Fibroblast of lung (primary cell): ENCODE data around the gene CFAP53. TPM values are rescaled to one million over a fixed set of nuclear protein-coding genes. Genes with fewer than 3 reads are reported as not detected.

Source experiments
- DNase-seq, 2 donors: peaks; one replicate each; pipeline versions ENCODE4 v3.0.0 to v3.0.0-alpha.2; 2010; ENCODE audit warnings: low read depth in 2 of 2
- H2AFZ ChIP-seq: 2 replicates; pipeline ENCODE4 v1.5.1; 2012; ENCODE audit warnings: low read length, control low read depth, inconsistent platforms
- H3K27ac ChIP-seq: 2 replicates; pipeline ENCODE4 v1.5.1; 2011; ENCODE audit warnings: low read length, control low read depth; ENCODE audit not compliant: insufficient read depth
- H3K27me3 ChIP-seq: 2 replicates; pipeline ENCODE4 v1.5.1; 2011; ENCODE audit warnings: mild to moderate bottlenecking, low read length; ENCODE audit not compliant: control insufficient read depth, insufficient read depth
- H3K36me3 ChIP-seq: 2 replicates; pipeline ENCODE4 v1.5.1; 2011; ENCODE audit warnings: low read length; ENCODE audit not compliant: control insufficient read depth, insufficient read depth
- H3K4me1 ChIP-seq: 2 replicates; pipeline ENCODE4 v1.5.1; 2011; ENCODE audit warnings: low read length; ENCODE audit not compliant: control insufficient read depth, insufficient read depth; ENCODE audit errors: extremely low read depth
- H3K4me2 ChIP-seq: 2 replicates; pipeline ENCODE4 v1.5.1; 2011; ENCODE audit warnings: low read length, control low read depth; ENCODE audit not compliant: insufficient read depth; ENCODE audit errors: extremely low read depth
- H3K4me3 ChIP-seq, 4 experiments: fragments of 200-600 bp in 1 of 4; sonication (generic) in 1 of 4; replicated peaks in 1 of 4; 2 replicates each; pipeline ENCODE4 v1.5.1; 2011 to 2016; ENCODE audit warnings: low read length in 4 of 4, low read depth in 3 of 4, mild to moderate bottlenecking in 3 of 4, control low read depth in 2 of 4, inconsistent platforms in 1 of 4, mixed read lengths in 1 of 4; ENCODE audit not compliant: insufficient read depth in 1 of 4; ENCODE audit errors: control extremely low read depth in 1 of 4
- H3K79me2 ChIP-seq: 2 replicates; pipeline ENCODE4 v1.5.1; 2012; ENCODE audit warnings: mild to moderate bottlenecking, low read length, inconsistent platforms; ENCODE audit not compliant: control insufficient read depth, insufficient read depth
- H3K9ac ChIP-seq: 2 replicates; pipeline ENCODE4 v1.5.1; 2011; ENCODE audit warnings: mild to moderate bottlenecking, low read length, control low read depth; ENCODE audit not compliant: insufficient read depth
- H3K9me3 ChIP-seq: 2 replicates; pipeline ENCODE4 v1.5.1; 2012; ENCODE audit warnings: low read depth, low read length; ENCODE audit not compliant: control insufficient read depth, insufficient read depth
- H4K20me1 ChIP-seq: 2 replicates; pipeline ENCODE4 v1.5.1; 2011; ENCODE audit warnings: low read length; ENCODE audit not compliant: control insufficient read depth, insufficient read depth; ENCODE audit errors: extremely low read depth
- EZH2 ChIP-seq: IDR thresholded peaks from 2 replicates; pipeline ENCODE4 v1.5.1; 2012; ENCODE audit warnings: low read length, control low read depth, mild to moderate bottlenecking; ENCODE audit errors: missing control alignments
- polyA plus RNA-seq, 2 donors: library from polyadenylated mRNA; depleted of rRNA in 1 of 2; stranded (reverse) in 1 of 2; unstranded in 1 of 2; fragments of >200 nt; gene quantifications; 2 replicates each; pipeline ENCODE4 v1.2.1, GENCODE V29; 2011 to 2012; ENCODE audit warnings: missing spikeins in 1 of 2
- total RNA-seq: library from RNA; depleted of rRNA; stranded (reverse); fragments of >200 nt; gene quantifications from 2 replicates; pipeline ENCODE4 v1.2.1, GENCODE V29; 2014
- TF ChIP-seq, protein P1 (sequence below), 2 donors: IDR thresholded peaks in 1 of 2; conservative IDR thresholded peaks in 1 of 2; 1 replicate in 1 of 2; 2 replicates in 1 of 2; pipeline ENCODE4 v1.5.1; 2011 to 2012; ENCODE audit warnings: low read length in 2 of 2, control low read depth in 1 of 2, inconsistent platforms in 1 of 2, low read depth in 1 of 2, mild to moderate bottlenecking in 1 of 2

CFAP53 gene
- total and polyA plus RNA-seq, 2 donors (not counting 1 experiment from before 2014, with no cell fraction given): 0.11 to 0.99 TPM

- TF ChIP-seq, protein P1, sequence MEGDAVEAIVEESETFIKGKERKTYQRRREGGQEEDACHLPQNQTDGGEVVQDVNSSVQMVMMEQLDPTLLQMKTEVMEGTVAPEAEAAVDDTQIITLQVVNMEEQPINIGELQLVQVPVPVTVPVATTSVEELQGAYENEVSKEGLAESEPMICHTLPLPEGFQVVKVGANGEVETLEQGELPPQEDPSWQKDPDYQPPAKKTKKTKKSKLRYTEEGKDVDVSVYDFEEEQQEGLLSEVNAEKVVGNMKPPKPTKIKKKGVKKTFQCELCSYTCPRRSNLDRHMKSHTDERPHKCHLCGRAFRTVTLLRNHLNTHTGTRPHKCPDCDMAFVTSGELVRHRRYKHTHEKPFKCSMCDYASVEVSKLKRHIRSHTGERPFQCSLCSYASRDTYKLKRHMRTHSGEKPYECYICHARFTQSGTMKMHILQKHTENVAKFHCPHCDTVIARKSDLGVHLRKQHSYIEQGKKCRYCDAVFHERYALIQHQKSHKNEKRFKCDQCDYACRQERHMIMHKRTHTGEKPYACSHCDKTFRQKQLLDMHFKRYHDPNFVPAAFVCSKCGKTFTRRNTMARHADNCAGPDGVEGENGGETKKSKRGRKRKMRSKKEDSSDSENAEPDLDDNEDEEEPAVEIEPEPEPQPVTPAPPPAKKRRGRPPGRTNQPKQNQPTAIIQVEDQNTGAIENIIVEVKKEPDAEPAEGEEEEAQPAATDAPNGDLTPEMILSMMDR (conservative IDR thresholded peaks at IDR 0.05 in 1 of 2, IDR thresholded peaks at IDR 0.05 in 1 of 2; ENCODE audit: low read depth in 1 of 2, low read length in 2 of 2): no peak
- TF ChIP-seq EZH2: no peak
Measured at GRCh38 chr18:50283469-50284209, 17.3 kb upstream of the CFAP53 start.

DNA sequence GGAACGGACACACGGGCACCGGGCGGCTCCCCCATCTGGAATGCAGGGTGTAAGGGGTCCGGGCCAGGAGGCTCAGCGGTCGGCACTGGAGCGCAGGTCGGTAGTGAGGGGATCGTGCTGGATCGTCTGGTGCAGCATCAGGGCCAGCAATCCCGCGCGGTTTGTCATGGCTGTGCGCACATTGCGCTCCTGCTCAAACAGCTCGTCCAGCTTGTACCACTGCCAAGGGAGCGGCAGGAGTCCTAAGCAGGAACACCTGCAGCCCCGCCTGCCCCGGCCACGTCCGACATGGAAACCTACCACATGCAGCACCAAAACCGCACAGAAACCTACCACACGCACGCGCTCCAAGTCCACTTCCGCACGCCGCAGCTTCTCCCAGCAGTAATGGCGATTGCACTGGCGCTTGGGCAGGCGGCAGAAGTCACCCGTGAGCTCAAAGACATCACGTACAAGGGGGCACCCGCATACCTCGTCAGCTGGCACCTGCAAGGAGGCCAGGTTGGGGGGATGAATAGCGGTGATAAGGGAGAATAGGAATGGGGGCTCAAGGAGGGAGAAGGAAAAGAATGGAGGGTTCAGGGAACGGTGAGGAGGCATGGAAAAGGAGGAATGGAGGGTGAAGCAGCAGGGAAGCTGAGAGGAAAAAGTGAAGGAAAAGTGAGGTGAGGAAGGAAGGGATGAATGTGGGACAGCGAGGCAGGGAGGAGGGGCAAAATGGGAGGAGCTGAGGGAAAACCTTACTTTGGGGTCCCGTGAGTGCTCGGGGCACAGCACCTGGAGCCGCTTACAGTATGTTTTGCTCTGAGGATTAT is 16.4 kb upstream of the CFAP53 start:
- Histone ChIP-seq H3K27ac (no peak overlapping the region), H2AFZ (no peak overlapping the region), H3K9ac (no peak overlapping the region), H3K27me3 (no peaks in the 10 kb centered on the region), H3K79me2 (peaks cover 43% of the 10 kb centered on the region), H4K20me1 (no peaks in the 10 kb centered on the region), H3K4me1 (peaks cover 6% of the 10 kb centered on the region), H3K36me3 (peaks cover 29% of the 10 kb centered on the region), H3K4me3 (no peak overlapping the region), H3K4me2 (peak overlapping the region; percentile 30), H3K9me3 (no peaks in the 10 kb centered on the region)
- DNase-seq: no peak
- TF ChIP-seq, protein P1 (conservative IDR thresholded peaks at IDR 0.05 in 1 of 2, IDR thresholded peaks at IDR 0.05 in 1 of 2; ENCODE audit: low read depth in 1 of 2, low read length in 2 of 2): no peak
- no peak for TF ChIP-seq EZH2

More at GRCh38 chr18:50283469-50284209, 17.3 kb upstream of the CFAP53 start:
- Histone ChIP-seq H3K4me2 (no peak overlapping the region), H3K9ac (no peak overlapping the region), H3K27me3 (no peaks in the 10 kb centered on the region), H3K4me3 (no peak overlapping the region), H3K27ac (no peak overlapping the region), H3K79me2 (peaks cover 38% of the 10 kb centered on the region), H3K4me1 (peaks cover 6% of the 10 kb centered on the region), H3K36me3 (peaks cover 29% of the 10 kb centered on the region), H2AFZ (no peak overlapping the region), H3K9me3 (no peaks in the 10 kb centered on the region), H4K20me1 (no peaks in the 10 kb centered on the region)
- no peak for DNase-seq

GRCh38 chr18:50281972-50282520 is 15.8 kb upstream of the CFAP53 start:
- Histone ChIP-seq H3K9me3 (no peaks in the 10 kb centered on the region), H3K9ac (peak overlapping the region; percentile 81), H3K27ac (peak overlapping the region; percentile 92), H2AFZ (peak overlapping the region; percentile 69), H3K4me2 (peak overlapping the region; percentile 30), H3K4me3 (peak overlapping the region; percentile 91 to 100 (median 96)), H3K27me3 (no peaks in the 10 kb centered on the region), H3K79me2 (peaks cover 41% of the 10 kb centered on the region), H3K36me3 (peaks cover 29% of the 10 kb centered on the region), H3K4me1 (peaks cover 6% of the 10 kb centered on the region), H4K20me1 (no peaks in the 10 kb centered on the region)
- DNase-seq: no peak
- TF ChIP-seq, protein P1 (conservative IDR thresholded peaks at IDR 0.05 in 1 of 2, IDR thresholded peaks at IDR 0.05 in 1 of 2; ENCODE audit: low read depth in 1 of 2, low read length in 2 of 2): no peak
- TF ChIP-seq EZH2: no peak
